ENCODE measurements around the gene INF2. TPM values are rescaled to one million over a fixed set of nuclear protein-coding genes. Genes with fewer than 3 reads are reported as not detected.

INF2 gene
- total and polyA plus RNA-seq, 9 of the 15 experiments (the other 6 are each of a cell fraction or from before 2014, with no cell fraction given): 0.56 to 31.3 (median 7.8) TPM

GRCh38 chr14:104678901-104679705 lies 10.3 kb upstream of the INF2 start:
- in situ Hi-C loops (cut with MboI): no loop called here
- Histone ChIP-seq H3K4me2 (ENCODE audit: insufficient read depth, low read length) (0 out of 2 replicates have a peak overlapping the region, but pooled peaks have one; percentile 71), H2AFZ (ENCODE audit: low read depth, low read length) (no peak overlapping the region; the same call in 1 of the 2 replicates), H4K20me1 (replicated peaks; ENCODE audit: control insufficient read depth, insufficient read depth, low read length) (no peaks in the 10 kb centered on the region), H3K4me1 (replicated peaks in 1 of 2; ENCODE audit: control insufficient read depth in 2 of 2, insufficient read depth in 2 of 2, low read length in 2 of 2) (peaks cover 34 to 66% of the 10 kb centered on the region in 2 experiments), H3K27ac (ENCODE audit: extremely low read depth, low read depth, low read length) (peak overlapping the region; percentile 94), H3K27me3 (ENCODE audit: control insufficient read depth in 2 of 2, insufficient read depth in 2 of 2, low read length in 2 of 2) (no peaks in the 10 kb centered on the region), H3K36me3 (ENCODE audit: control insufficient read depth, insufficient read depth, low read length) (no peaks in the 10 kb centered on the region), H3K9me1 (ENCODE audit: control insufficient read depth, insufficient read depth, low read length) (no peaks in the 10 kb centered on the region), H3K4me3 (no peak overlapping the region), H3K9ac (ENCODE audit: insufficient read depth in 1 of 2, low read depth in 2 of 2, low read length in 2 of 2) (peak overlapping the region in 1 of 2 experiments; percentile 91; a peak in 2 of 4 replicates), H3K9me3 (replicated peaks; ENCODE audit: control insufficient read depth, insufficient read depth, low read depth, low read length) (no peaks in the 10 kb centered on the region), H3K79me2 (ENCODE audit: control insufficient read depth, insufficient read depth, low read length) (no peaks in the 10 kb centered on the region)
- FAIRE-seq: no peak
- ChIA-PET CTCF (ENCODE audit: low intra/inter-chr PET ratio) (no interaction called here), POLR2A (interaction anchor here (2.9 kb wide), 1 partner anchor 8 kb away, joined by 12 read pairs; no protein-coding TSS in a partner anchor)
- WGBS (ENCODE audit: insufficient coverage, low coverage, missing lambda C conversion rate): 92% methylated on average over 15 of the region's 18 CpGs
- BruUV-seq (replicated peaks): no TSS peak
- TF ChIP-seq POLR2G (IDR thresholded peaks at IDR 0.05; ENCODE audit: low read depth, low read length): peak; percentile 6; the same call in 1 of the 2 replicates
- TF ChIP-seq NCOA6 (IDR thresholded peaks at IDR 0.05): no peak
- no peak for DNase-seq (ENCODE audit: extremely low read depth in 1 of 4, low spot score in 3 of 4)
- intact Hi-C loops (cut with micrococcal nuclease): no loop called here
- no peak for ATAC-seq

DNA sequence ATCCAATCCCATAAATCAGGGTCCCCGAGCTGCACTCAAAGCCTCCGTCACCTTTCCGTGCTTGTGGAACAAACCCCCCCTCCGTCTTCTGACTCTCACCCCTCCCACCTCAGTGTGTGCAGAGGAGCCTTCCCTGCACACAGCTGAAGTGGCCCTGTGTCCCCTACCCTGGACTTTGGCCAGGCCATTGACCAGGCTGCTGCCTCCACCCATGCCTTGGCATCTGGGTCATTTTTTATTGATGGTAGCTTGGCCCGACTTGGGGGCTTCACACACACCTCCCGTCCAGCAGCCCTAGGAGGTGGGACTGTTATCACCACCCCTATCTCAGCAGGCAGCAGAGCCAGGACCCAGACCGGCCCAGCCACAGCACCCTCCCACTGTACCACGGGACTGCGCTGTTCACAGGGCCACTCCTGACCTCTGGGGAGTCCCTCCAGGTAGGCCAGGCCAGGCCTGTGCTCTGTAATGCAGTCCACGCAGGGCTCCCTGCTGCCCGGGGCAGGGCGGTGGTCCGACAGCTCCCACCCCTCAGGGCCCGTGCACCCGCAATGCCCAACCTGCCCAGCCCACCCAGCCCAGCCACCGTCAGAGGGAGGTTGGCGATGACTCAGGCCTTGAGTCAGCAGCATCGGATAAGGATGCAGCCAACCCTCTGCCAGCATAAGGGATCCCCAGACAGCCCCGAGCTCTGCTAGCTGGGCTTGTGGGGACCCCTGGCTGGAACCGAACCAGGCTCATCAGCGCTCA lies 9.2 kb upstream of the INF2 start:
- FAIRE-seq (no peak), ATAC-seq (no peak), DNase-seq (ENCODE audit: extremely low read depth in 1 of 4, low spot score in 3 of 4) (peak in 2 of 4 experiments; percentile 21 to 36)
- H3K27ac ChIP-seq (ENCODE audit: extremely low read depth, low read depth, low read length): no peak overlapping the region
- peak overlapping the region in 1 of 2 experiments; percentile 63; a peak in 2 of 4 replicates for H3K9ac ChIP-seq (ENCODE audit: insufficient read depth in 1 of 2, low read depth in 2 of 2, low read length in 2 of 2)
- no peak overlapping the region for H3K4me3 ChIP-seq
- no peaks in the 10 kb centered on the region for H4K20me1 ChIP-seq (replicated peaks; ENCODE audit: control insufficient read depth, insufficient read depth, low read length)
- H3K9me3 ChIP-seq (replicated peaks; ENCODE audit: control insufficient read depth, insufficient read depth, low read depth, low read length): no peaks in the 10 kb centered on the region
- no peaks in the 10 kb centered on the region for H3K9me1 ChIP-seq (ENCODE audit: control insufficient read depth, insufficient read depth, low read length)
- intact Hi-C loops (cut with micrococcal nuclease) (no loop called here), in situ Hi-C loops (cut with MboI) (no loop called here)
- no peaks in the 10 kb centered on the region for H3K79me2 ChIP-seq (ENCODE audit: control insufficient read depth, insufficient read depth, low read length)
- peaks cover 34 to 66% of the 10 kb centered on the region in 2 experiments for H3K4me1 ChIP-seq (replicated peaks in 1 of 2; ENCODE audit: control insufficient read depth in 2 of 2, insufficient read depth in 2 of 2, low read length in 2 of 2)
- no peaks in the 10 kb centered on the region for H3K27me3 ChIP-seq (ENCODE audit: control insufficient read depth in 2 of 2, insufficient read depth in 2 of 2, low read length in 2 of 2)
- H3K36me3 ChIP-seq (ENCODE audit: control insufficient read depth, insufficient read depth, low read length): no peaks in the 10 kb centered on the region
- 50% methylated on average over 13 of the region's 21 CpGs for WGBS (ENCODE audit: insufficient coverage, low coverage, missing lambda C conversion rate)
- BruUV-seq (replicated peaks): no TSS peak
- H3K4me2 ChIP-seq (ENCODE audit: insufficient read depth, low read length): no peak overlapping the region
- H2AFZ ChIP-seq (ENCODE audit: low read depth, low read length): peak overlapping the region; percentile 16; the same call in 1 of the 2 replicates
- CTCF ChIA-PET (ENCODE audit: low intra/inter-chr PET ratio): no interaction called here
- POLR2A ChIA-PET: interaction anchor here (0.9 kb wide), 1 partner anchor 15 kb away, joined by 3 read pairs; no protein-coding TSS in a partner anchor
- TF ChIP-seq ZNF445 (CRISPR knock-in tag; IDR thresholded peaks at IDR 0.05; ENCODE audit: low read depth): no peak

All from K562 (cell line).